ENCODE results near the gene CEACAM18. TPM values are rescaled to one million over a fixed set of nuclear protein-coding genes. Genes with fewer than 3 reads are reported as not detected.
"Not testable (repeated sequence)": the region's sequence is repeated elsewhere in the genome, so short reads cannot be mapped to it uniquely, and the experiment has no call there.

CEACAM18 gene
- total and polyA plus RNA-seq, 11 donors, result not detected

DNA sequence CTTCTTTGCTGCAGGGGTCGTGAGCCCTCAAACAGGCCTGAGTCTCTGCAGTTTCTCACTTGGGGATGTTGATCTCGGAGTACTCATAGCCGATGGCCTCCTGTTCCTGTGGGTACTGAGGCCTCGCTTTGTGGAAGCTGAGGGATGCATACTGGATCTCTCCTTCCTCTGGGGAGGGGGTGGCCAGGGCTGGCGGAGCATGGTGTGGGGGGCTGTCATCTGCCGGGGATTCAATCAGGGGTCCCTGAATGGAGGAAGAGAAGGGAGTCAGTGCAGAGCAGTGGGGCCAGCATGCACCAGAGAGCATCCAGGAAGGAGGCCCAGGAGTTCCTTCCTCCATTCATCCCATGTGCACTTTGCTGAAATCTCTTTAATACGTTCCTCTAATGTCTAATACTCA lies 13.2 kb downstream of the CEACAM18 start:
- no peak overlapping the region for H3K4me3 ChIP-seq
- TF ChIP-seq, protein P1, sequence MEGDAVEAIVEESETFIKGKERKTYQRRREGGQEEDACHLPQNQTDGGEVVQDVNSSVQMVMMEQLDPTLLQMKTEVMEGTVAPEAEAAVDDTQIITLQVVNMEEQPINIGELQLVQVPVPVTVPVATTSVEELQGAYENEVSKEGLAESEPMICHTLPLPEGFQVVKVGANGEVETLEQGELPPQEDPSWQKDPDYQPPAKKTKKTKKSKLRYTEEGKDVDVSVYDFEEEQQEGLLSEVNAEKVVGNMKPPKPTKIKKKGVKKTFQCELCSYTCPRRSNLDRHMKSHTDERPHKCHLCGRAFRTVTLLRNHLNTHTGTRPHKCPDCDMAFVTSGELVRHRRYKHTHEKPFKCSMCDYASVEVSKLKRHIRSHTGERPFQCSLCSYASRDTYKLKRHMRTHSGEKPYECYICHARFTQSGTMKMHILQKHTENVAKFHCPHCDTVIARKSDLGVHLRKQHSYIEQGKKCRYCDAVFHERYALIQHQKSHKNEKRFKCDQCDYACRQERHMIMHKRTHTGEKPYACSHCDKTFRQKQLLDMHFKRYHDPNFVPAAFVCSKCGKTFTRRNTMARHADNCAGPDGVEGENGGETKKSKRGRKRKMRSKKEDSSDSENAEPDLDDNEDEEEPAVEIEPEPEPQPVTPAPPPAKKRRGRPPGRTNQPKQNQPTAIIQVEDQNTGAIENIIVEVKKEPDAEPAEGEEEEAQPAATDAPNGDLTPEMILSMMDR (IDR thresholded peaks at IDR 0.05), result no peak
- TF ChIP-seq POLR2A (IDR thresholded peaks at IDR 0.05), result no peak
- peaks cover 0 to 17% (median 0%) of the 10 kb centered on the region in 9 donors for H3K27me3 ChIP-seq
- intact Hi-C loops (cut with DNase I), result no loop called here
- H3K27ac ChIP-seq, result no peak overlapping the region
- H3K4me1 ChIP-seq, result peaks cover 0 to 10% (median 0%) of the 10 kb centered on the region in 12 donors
- DNase-seq (no peak), ATAC-seq (no peak)
- no peaks in the 10 kb centered on the region for H3K36me3 ChIP-seq
- H3K9me3 ChIP-seq, result no peaks in the 10 kb centered on the region
- WGBS, 4 donors, result 69 to 75% (median 73%) methylated on average over 7 of the region's 7 CpGs

DNA sequence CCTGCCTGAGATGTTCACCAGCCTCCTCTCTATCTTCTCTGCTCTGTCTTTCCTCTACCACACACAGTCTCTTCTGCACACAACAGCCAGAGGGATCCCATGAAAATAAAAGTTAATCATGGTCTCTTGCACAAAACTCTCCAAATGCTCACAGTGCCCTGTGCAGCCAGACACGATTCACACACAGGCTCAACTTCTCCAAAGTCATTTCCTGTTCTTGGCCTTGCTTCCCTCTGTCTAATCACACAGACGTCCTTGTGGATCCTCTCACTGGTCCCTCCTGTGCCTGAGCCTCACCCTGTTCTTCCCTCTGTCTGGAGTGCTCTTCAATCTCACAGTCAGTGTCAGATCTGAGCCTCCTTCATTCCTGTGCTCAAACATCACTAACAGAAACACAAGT lies 15.4 kb downstream of the CEACAM18 start:
- no peaks in the 10 kb centered on the region for H3K9me3 ChIP-seq
- TF ChIP-seq POLR2A (IDR thresholded peaks at IDR 0.05), result no peak
- TF ChIP-seq, protein P1 (IDR thresholded peaks at IDR 0.05), result no peak
- no peaks in the 10 kb centered on the region for H3K36me3 ChIP-seq
- no peak overlapping the region for H3K4me3 ChIP-seq
- 15 to 34% (median 24%) methylated on average over 2 of the region's 2 CpGs for WGBS, 4 donors
- no peak overlapping the region for H3K27ac ChIP-seq
- H3K27me3 ChIP-seq, result peaks cover 0 to 17% (median 0%) of the 10 kb centered on the region in 9 donors
- H3K4me1 ChIP-seq, result peaks cover 0 to 10% (median 0%) of the 10 kb centered on the region in 12 donors
- intact Hi-C loops (cut with DNase I), result no loop called here
- DNase-seq (no peak), ATAC-seq (peak in 1 of 4 donors; percentile 51)

DNA sequence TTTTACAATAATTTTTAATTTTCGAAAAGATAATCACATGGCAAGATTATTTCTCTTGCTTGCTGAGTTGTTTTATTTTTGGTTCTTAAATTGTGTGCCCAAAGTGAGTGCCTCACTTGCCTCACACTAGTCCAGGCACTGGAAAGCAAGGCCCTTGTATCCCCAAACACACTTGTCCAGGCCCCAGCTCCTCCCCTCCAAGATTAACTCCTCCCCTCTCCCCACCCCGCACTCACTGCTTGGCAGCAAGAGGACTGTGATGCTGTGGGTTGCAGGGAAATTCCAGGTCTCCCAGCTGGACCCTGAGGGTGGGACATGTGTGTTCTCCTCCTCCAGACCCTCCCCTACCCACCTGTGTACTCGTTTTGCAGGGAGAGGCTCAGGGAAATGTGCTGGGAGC lies 19.3 kb downstream of the CEACAM18 start:
- TF ChIP-seq POLR2A (IDR thresholded peaks at IDR 0.05), result no peak
- TF ChIP-seq, protein P1 (IDR thresholded peaks at IDR 0.05), result no peak
- WGBS, 4 donors, result 30 to 55% (median 35%) methylated on average over 2 to 3 of the region's 3 CpGs
- intact Hi-C loops (cut with DNase I), result no loop called here
- ATAC-seq, result no peak
- H3K36me3 ChIP-seq, result no peaks in the 10 kb centered on the region
- no peak overlapping the region for H3K4me3 ChIP-seq
- no peak for DNase-seq
- no peaks in the 10 kb centered on the region for H3K9me3 ChIP-seq
- peaks cover 0 to 23% (median 0%) of the 10 kb centered on the region in 12 donors for H3K4me1 ChIP-seq
- peaks cover 0 to 8% (median 0%) of the 10 kb centered on the region in 9 donors for H3K27me3 ChIP-seq
- H3K27ac ChIP-seq, result no peak overlapping the region

DNA sequence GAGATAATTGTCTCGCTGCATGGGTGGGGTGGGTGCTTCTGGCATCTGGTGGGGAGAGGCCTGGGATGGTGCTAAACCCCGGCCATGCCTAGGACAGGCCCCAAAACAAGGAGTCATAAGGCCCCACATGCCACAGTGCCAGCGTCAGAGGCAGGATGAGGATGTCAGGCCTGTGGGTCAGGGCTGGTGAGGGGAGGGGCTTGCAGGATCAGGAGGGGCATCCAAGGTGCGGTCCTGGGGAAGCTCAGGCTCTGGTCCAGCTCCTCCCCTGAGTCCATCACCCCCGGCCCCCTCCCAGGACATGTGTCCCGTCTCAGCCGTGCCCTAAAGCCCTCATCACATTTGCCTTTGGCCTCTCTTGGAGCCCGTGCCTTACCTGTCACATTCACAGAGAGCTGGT lies 22.6 kb downstream of the CEACAM18 start:
- intact Hi-C loops (cut with DNase I), result not testable (repeated sequence)
- H3K9me3 ChIP-seq, result peaks cover 0 to 11% (median 0%) of the 10 kb centered on the region in 12 donors

More for the DNA sequence above, 22.6 kb downstream of the CEACAM18 start:
- not testable (repeated sequence) for H3K27me3 ChIP-seq, H3K27ac ChIP-seq, H3K4me3 ChIP-seq, DNase-seq, H3K36me3 ChIP-seq
- peaks cover 0 to 21% (median 0%) of the 10 kb centered on the region in 12 donors for H3K4me1 ChIP-seq
- 49 to 69% (median 52%) methylated on average over 7 to 8 of the region's 8 CpGs for WGBS, 4 donors
- ATAC-seq, result peak in 1 of 4 donors; percentile 26
